HEK293T (cell line): ENCODE results near the gene SYT9.
"Not testable (repeated sequence)": the region's sequence is repeated elsewhere in the genome, so short reads cannot be mapped to it uniquely, and the experiment has no call there.

ENCODE experiments used
- CTCF ChIA-PET: fragments of 350-600 bp; formaldehyde crosslinking; extraction: SDS; loops from one replicate; lab custom pipeline; 2021; ENCODE audit warnings: antibody characterized with exemption, inconsistent platforms; lab: Yijun Ruan, JAX
- POLR2A ChIA-PET: fragments of 350-600 bp; formaldehyde crosslinking; extraction: SDS; loops from one replicate; lab custom pipeline; 2020; ENCODE audit warnings: antibody characterized with exemption, inconsistent platforms; lab: Yijun Ruan, JAX
- DNase-seq: peaks from one replicate; pipeline ENCODE4 v3.0.0; 2012; ENCODE audit warnings: mixed read lengths; ENCODE audit errors: extremely low spot score
- ARNT ChIP-seq: fragments of 450-650 bp; IDR thresholded peaks from 2 replicates; pipeline ENCODE4 v1.6.1; 2017; ENCODE audit warnings: mild to moderate bottlenecking
- BHLHE40 ChIP-seq: fragments of 450-650 bp; IDR thresholded peaks from 2 replicates; pipeline ENCODE4 v1.6.1; 2016; ENCODE audit warnings: mild to moderate bottlenecking, moderate library complexity, borderline replicate concordance
- CTBP1 ChIP-seq: fragments of 450-650 bp; IDR thresholded peaks from 2 replicates; pipeline ENCODE4 v1.6.1; 2016; ENCODE audit warnings: borderline replicate concordance
- FOXK2 ChIP-seq: fragments of 450-650 bp; IDR thresholded peaks from 2 replicates; pipeline ENCODE4 v1.6.1; 2016; ENCODE audit warnings: mild to moderate bottlenecking
- HDGF ChIP-seq: fragments of 450-650 bp; IDR thresholded peaks from 2 replicates; pipeline ENCODE4 v1.6.1; 2017; ENCODE audit warnings: antibody characterized with exemption, borderline replicate concordance
- L3MBTL2 ChIP-seq: fragments of 450-650 bp; conservative IDR thresholded peaks from 2 replicates; pipeline ENCODE4 v1.6.1; 2016; ENCODE audit warnings: mild to moderate bottlenecking
- NFRKB ChIP-seq: fragments of 450-650 bp; IDR thresholded peaks from 2 replicates; pipeline ENCODE4 v1.6.1; 2016; ENCODE audit warnings: mild to moderate bottlenecking, moderate library complexity
- PKNOX1 ChIP-seq: fragments of 450-650 bp; IDR thresholded peaks from 2 replicates; pipeline ENCODE4 v1.6.1; 2016
- SP1 ChIP-seq: fragments of 450-650 bp; IDR thresholded peaks from 2 replicates; pipeline ENCODE4 v1.6.1; 2017
- SUZ12 ChIP-seq: fragments of 450-650 bp; IDR thresholded peaks from 2 replicates; pipeline ENCODE4 v1.6.1; 2016; ENCODE audit warnings: mild to moderate bottlenecking
- TARDBP ChIP-seq: fragments of 450-650 bp; IDR thresholded peaks from 2 replicates; pipeline ENCODE4 v1.6.1; 2016

SYT9 gene

GRCh38 chr11:7515447-7515886 is 263.8 kb downstream of the SYT9 start:
- POLR2A ChIA-PET: no interaction called here
- CTCF ChIA-PET: interaction anchor here (0.6 kb wide), 1 partner anchor 179 kb away, joined by 10 read pairs; no protein-coding TSS in a partner anchor
- no peak for DNase-seq
- no peak for TF ChIP-seq PKNOX1

GRCh38 chr11:7516475-7516874 is 264.8 kb downstream of the SYT9 start:
- TF ChIP-seq FOXK2: no peak
- no peak for TF ChIP-seq PKNOX1
- no peak for TF ChIP-seq CTBP1
- no peak for TF ChIP-seq HDGF
- TF ChIP-seq SUZ12: no peak
- no peak for TF ChIP-seq SP1
- TF ChIP-seq BHLHE40: no peak
- TF ChIP-seq ARNT: no peak
- no peak for TF ChIP-seq L3MBTL2
- TF ChIP-seq TARDBP: no peak
- no peak for TF ChIP-seq NFRKB
- POLR2A ChIA-PET: no interaction called here
- no peak for DNase-seq
- CTCF ChIA-PET: no interaction called here

GRCh38 chr11:7517743-7518142 is 266.0 kb downstream of the SYT9 start:
- POLR2A ChIA-PET, DNase-seq, CTCF ChIA-PET: not testable (repeated sequence)
